Stimulated activated CD8-positive, alpha-beta memory T cell treated with anti-CD3 and anti-CD28 coated beads, Interleukin-12 subunit alpha, Interleukin-12 subunit beta, amount 100 ng/mL, for 24 hours (primary cell): ENCODE data around the gene RAPGEF5.
A peak's percentile ranks its signal among the peaks of the same experiment; 100 is the strongest.
"Not testable (repeated sequence)": the region's sequence is repeated elsewhere in the genome, so short reads cannot be mapped to it uniquely, and the experiment has no call there.

Experiments used
- DNase-seq: peaks from one replicate; pipeline ENCODE4 v3.0.0-alpha.2; 2020; ENCODE audit errors: extremely low read depth

Gene RAPGEF5

DNA sequence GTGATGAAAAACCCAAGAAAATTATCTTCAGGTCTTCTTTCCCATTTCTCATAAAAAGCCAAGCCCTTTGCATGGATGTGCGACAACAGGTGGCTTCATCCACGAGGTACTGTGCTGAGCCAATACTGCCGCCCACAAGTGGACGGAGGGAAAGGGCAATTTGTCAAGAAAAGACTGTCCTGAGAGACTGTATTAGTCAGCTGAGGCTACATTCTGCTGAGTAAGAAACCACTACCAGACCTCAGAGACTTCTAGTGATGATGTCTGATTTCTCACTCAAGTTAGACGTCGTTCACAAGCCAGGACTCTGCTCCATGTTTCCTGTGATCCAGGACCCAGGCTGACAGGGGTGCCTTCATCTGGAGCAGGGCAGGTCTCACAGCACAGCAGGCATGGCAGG, 239.7 kb downstream of the RAPGEF5 start:
- DNase-seq: no peak

DNA sequence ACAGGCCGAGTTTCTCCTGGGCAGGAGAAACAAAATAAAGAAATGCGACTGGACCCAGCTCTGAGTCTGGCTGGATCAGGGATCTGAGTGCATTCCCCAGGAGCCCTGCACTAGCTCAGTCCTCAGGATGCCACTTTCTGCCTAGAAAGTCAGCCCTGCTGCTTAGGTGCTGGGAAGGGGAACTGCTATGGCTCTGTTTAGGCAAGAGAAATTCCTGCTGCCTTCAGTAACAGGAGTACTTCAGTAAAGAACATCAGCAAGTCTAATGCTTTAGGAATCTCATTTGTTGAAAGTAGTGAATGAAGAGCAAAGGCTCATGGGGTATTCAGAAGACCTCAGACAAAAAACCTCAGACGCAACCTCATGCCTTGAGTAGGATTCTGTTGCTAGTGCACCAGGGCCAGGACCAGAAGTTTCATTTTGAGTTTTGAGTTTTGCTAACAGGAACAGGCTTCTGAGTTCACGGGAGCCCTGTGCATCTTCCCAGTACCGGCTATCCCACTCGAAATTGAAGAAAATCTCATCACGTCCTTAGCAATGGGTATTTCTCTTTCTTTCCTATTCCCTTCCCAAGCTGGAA, 240.4 kb downstream of the RAPGEF5 start:
- no peak for DNase-seq

DNA sequence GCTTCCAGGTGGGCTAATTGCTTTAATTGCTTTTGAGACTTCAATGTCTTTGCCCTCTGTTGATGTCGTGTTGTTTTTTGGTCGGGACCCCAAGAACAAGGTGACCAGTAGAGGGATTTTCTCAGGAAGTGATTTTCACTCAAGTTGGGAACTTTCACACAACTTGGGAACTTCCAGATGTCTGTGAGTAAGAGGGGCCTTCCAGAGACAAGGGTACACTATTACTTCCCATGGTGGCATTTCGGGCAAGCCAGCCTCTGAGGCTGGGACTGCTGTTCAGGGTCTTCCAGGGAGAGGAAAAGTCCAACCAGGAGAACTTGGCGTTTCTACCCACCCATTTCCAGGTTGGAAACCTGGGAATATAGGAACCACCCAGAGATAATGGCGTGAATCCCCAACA, 241.3 kb downstream of the RAPGEF5 start:
- no peak for DNase-seq

DNA sequence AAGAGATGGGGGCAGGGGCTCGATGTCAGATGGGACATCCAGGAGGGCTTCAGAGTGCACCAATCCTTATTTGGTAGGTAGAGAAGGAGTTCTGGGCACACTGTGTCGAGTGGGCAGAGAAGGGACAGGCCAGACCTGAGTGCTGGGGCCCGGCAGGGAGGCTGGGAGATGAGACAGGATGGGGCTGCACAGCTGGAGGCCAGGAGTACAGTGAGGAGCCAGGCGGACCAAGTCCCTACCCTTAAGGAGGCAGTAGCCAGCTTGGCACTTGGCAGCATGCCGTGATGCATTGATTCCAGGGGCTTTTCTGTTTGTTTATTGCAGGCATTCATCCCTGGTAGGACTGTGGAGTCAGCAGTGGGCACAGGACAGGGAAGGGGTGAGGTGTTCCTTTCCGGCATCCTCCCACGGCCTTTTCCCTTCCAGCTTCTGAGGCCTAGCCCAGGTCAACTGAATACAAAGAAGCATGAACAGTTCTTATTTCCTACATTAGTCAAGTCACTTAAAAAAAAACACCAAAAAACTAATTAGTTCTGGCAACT, 242.4 kb downstream of the RAPGEF5 start:
- DNase-seq: no peak

DNA sequence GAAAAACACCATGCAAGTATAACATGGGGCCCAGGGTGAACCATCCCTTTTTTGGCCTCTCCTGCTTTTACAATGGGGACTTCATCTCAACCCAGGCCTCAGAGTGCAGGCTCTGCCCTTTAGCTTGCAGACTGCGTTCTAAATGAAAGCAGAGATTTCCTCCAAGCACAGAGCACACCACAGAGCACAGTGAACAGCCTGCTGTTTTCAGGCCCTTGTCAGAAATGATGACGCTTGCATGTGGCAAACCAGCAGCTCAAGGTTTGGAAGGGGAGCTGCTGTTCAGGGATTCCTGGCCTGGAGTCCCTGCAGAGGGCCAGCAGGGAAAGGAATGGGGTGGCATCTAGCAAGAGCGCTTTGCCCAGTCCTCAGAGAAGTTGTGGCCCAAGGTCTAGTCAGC, 243.9 kb downstream of the RAPGEF5 start:
- DNase-seq: no peak

DNA sequence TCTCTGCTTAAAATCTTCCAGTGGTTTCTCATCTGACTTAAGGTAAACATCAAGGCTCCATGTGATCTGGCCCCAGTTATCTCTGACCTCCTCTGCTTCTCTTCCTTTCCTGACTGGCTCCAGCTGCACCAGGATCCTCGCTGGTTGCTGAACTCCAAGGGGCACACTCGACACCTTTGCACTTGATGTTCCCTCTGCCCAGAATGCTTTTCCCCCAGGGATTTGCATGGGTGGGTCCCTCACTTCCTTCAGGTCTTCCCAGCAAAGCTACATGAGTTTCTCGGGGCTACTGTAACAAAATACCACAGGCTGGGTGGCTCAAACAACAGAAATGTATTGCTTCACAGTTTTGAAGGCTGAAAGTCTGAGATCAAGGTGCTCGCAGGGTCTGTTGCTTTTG, 245.3 kb downstream of the RAPGEF5 start:
- no peak for DNase-seq

DNA sequence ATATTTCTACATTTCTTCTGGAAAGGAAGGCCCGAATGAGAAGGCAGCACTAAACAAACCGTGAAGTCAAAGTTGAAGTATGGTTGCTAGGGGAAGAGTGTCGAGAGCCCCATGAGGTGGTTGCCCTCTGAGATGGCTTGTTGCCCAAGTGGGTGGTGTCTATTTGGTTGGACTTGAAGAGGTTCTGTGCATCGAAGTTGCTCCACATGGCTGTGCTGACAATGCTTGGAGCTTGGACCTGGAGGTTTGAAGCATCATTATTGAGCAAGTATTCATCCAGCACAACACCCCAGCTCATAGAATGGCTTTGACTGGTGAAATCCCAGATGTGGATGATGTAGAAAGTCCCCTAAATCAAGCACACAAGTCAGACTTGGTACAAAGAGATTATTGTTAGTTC, 246.1 kb downstream of the RAPGEF5 start:
- DNase-seq: no peak

DNA sequence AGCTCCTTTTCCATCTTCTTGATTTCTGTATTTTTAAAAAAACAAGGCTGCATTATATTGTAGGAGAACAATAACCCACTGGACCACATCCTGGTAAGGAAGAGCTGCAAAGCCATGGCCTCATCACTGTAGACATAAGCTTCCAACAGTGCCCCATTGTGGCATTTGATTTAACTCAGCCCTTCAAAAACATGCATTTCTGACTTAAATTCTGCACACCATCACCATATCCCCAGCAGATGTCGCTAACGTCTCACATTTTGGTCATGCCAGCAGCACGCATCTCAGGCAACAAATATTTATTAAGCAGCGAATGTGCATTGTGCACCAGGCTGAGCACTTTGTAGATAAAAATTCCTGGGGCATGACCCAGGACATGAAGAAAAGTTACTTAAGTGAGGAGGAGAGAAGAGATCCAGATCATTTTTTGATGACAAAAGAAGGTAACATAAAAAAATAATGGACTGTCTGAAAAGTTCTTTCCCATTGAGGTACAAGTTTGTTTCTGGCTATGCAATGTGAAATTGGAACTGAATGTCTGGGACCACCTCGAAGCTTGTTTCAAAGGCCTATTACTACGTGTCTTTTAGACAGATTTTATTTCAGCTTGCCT, 246.6 kb downstream of the RAPGEF5 start:
- no peak for DNase-seq

DNA sequence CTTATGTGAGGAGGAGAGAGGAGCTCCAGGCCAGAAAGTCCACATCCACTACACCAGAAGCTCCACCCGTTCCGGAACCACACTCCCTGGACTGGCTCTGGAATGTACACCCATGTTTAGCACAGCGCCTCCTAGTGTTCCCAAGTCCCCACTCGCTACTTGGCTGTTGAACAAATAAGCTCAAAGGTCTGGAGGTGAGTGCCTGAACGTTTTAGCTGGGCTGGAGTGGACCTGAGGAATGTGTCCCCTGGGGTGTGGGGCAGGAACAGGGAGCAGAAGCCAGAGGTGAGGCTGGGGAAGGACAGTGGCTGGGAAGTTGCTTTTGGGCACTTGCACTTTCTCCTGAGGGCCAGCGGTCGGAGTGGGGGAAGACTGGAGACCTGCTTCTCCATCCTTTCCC, 247.2 kb downstream of the RAPGEF5 start:
- no peak for DNase-seq

DNA sequence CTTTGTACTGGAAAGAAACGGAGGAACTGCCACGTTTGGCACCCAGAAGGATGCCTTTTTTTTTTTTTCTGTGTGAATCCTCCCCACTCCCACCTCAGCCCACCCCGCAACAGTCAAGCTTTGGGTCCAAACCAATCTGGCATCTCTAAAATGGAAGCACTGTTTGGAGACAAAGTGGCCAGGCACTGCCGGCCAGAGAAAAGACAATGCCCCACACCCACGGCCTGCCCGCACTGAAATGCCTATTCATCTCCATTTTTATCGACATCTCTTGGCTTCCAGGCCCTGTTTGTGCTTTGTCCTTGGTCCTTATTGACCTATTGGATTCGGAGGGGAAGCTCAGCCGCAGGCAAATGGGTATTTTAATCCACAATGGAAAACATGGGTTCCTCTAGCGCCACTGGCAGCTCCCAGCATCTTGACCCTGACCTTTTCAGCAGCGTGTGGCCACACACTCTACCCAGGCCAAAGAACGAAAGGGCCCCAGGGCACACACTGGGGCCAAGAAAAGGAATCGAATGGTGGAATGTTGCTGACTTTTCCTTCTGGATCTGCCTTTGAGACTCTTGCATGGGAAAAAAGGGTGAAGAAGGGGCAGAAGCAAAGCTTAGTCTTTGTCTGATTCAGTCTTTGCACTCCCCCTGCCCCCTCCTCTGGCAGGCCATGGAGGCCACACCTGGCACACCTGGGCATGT, 248.7 kb downstream of the RAPGEF5 start:
- no peak for DNase-seq

DNA sequence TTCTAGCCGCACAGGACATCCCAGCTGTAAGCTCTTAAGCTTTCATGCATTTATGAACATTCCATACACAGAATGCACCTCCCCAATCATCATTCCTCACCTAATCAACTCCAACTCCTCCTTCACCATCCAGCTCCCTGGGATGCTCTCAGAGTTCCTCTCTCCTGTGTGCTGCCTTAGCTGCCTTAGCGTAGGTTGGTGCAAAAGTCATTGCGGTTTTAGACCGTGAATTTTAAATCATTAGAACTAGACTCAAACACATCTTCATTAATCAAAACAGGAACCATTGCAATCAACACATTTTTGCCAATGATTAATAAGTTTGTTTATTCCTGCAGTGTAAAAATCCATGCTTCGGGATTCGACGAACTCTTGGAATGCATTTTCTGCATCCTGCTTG, 251.4 kb downstream of the RAPGEF5 start:
- no peak for DNase-seq

DNA sequence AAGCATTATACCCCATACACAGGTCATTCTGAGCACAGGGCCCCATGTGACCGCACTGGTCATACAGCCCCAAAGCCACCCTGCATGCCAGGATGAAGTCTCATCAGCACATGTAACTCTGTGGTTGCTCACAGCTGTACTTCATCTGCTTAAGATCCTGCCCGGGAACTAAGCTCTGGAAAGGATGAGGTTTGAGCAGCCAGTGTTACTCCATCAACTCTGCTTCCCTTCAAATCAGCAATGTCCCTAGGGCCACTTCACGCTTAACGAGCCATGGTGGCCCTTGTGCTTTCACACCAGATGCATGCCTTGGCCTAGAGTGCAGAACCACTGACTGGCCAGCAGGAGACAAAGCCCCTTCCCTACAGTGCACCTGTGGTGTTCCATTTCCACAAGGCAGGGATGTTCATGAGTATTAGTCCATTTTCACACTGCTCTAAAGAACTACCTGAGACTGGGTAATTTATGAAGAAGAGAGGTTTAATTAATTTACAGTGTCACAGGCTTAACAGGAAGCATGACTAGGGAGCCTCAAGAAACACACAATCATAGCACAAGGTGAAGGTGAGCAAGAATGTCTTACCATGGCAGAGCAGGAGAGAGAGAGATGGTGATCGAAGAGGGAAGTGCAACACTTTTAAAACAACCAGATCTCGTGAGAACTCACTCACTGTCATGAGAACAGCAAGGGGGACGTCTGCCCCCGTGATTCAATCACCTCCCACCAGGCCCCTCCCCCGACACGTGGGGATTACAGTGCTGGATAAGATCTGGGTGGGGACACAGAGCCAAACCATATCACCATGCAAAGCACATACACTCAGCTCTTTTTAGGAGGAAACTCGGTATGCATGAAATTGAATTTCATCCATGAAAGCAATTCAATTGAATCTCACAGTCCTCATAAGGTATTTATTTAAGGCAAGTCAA, 262.3 kb downstream of the RAPGEF5 start:
- no peak for DNase-seq

DNA sequence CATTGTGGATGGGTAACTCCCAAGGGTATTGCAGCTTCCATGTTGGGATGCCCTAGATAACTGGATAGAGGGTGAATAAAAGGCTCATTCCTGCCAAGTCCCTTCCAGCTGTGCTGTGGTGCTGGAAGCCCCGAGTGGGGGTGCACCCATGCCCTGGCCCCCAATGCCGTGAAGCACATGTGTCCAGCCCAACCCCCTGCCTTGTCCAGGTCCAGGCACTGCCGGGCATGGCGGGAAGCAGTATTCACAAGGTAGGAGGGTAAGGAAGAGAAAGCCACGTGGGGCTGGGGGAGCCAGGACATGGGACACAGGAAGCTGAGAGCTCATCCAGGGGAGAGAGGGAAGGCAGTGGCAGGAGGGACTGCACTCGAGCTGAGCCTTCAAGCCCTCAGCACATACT, 263.0 kb downstream of the RAPGEF5 start:
- no peak for DNase-seq

DNA sequence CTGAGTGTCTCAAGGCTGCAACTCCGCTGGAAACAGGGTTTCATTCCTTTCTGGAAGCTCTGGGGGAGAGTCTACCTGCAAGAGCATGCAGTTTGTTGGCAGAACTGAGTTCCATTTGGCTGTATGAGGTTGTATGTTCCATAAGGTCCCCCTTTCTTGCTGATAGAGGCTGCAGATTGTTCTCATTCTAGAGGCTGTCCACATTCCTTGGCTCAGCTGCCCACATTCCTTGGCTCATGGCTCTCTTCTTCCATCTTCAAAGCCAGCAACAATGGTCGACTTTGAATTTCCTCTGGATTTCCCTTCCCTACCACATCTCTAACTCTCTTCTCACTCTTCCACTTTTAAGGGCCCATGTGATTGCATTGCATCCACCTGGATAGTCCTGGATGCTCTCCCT, 264.0 kb downstream of the RAPGEF5 start:
- no peak for DNase-seq

DNA sequence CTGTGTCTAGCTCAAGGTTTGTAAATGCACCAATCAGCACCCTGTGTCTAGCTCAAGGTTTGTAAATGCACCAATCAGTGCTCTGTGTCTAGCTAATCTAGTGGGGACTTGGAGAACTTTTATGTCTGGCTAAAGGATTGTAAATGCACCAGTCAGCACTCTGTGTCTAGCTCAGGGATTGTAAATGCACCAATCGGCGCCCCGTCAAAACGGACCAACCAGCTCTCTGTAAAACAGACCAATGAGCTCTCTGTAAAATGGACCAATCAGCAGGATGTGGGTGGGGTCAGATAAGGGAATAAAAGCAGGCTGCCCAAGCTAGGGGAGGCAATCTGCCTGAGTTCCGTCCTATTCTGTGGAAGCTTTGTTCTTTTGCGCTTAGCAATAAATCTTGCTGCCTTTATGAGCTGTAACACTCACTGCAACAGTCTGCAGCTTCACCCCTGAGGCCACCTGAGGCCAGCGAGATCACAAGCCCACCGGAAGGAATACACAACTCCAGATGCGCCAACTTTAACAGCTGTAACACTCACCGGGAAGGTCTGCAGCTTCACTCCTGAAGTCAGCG, 265.9 kb downstream of the RAPGEF5 start:
- DNase-seq: not testable (repeated sequence)

DNA sequence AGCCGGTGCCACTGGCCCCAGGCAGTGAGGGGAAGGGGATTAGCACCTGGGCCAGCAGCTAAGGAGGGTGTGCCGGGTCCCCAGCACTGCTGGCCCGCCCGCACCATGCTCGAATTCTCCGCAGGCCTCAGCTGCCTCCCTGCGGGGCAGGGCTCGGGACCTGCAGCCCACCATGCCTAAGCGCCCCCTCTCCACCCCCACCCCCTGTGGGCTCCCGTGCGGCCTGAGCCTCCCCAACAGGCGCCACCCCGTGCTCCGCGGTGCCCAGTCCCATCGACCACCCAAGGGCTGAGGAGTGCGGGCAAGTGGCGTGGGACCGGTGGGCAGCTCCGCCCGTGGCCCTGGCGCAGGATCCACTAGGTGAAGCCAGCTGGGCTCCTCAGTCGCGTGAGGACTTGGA, 266.4 kb downstream of the RAPGEF5 start:
- no peak for DNase-seq

DNA sequence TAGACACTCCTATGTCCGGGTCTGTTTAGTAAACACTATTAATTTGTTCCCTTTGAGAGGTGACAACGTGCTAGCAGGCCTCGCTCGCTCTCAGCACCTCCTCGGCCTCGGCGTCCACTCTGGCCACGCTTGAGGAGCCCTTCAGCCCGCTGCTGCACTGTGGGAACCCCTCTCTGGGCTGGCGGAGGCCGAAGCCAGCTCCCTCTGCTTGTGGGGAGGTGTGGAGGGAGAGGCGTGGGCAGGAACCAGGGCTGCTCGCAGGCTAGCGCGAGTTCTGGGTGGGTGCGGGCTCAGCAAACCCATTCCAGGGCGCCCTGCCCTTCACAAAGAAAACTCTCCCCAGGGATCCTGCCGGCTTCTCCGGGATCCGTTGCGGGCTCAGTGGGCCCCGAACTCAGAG, 266.8 kb downstream of the RAPGEF5 start:
- no peak for DNase-seq

DNA sequence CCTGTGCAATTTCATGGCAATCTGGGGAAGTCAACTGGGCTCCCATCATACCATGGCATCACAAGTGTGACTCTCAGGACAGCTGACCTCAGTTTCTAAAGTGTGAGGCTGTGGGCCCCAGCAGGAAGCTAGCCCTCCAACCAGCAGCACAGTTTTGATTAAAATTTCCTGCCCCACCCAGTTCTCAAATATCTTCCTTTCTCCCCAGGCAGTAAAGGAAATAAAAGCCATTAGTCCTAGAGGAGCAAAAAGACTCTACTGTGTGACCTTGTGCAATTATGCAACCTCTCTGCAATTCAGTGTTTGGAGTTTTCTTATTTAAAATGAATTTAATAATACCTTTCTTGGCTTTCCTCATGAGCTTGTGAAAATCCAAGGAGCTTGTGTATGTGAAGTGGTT, 268.1 kb downstream of the RAPGEF5 start:
- no peak for DNase-seq

DNA sequence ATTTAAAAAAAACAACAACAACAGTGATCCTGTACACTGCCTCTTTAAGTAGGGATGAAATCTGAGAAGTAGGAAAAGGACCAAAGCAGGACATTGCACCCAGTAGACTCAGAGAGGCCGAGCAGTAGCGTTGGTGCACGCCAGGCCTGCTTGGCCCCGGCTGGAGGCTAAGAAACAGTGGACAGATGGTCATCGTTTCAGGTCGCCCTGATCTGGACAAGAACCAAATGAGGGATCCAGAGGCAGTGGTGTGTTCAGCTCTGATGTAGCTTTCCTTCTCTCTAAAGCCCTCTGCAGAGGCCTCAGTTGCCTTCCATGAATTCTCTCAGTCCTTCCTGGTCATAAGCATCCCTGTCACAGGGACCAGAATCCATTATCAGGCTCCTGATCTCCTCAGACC, 269.1 kb downstream of the RAPGEF5 start:
- no peak for DNase-seq

DNA sequence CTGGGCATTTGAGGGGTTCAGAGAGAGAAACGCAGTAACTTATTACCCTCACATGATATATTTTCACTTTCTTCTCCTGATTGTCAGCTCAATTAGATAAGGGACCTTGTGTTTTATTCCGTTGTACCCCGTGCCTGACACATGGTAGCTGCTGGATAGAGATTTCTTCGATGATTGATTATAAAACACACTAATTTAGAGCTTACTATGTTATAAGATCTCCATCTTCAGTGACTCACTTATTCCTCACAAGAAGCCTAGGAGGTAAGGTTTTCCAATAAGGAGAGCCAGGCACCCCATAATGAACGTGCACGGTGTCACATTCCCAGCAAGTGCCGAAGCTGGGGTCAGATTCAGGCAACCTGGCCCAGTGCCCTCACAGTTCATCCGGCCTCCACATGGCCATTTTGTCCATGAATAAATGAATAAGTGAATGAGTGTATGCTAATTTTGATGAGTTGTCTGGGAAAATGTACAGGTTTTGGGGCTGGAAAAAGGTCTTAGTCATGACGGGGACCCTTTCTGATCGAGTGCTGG, 273.2 kb downstream of the RAPGEF5 start:
- no peak for DNase-seq

DNA sequence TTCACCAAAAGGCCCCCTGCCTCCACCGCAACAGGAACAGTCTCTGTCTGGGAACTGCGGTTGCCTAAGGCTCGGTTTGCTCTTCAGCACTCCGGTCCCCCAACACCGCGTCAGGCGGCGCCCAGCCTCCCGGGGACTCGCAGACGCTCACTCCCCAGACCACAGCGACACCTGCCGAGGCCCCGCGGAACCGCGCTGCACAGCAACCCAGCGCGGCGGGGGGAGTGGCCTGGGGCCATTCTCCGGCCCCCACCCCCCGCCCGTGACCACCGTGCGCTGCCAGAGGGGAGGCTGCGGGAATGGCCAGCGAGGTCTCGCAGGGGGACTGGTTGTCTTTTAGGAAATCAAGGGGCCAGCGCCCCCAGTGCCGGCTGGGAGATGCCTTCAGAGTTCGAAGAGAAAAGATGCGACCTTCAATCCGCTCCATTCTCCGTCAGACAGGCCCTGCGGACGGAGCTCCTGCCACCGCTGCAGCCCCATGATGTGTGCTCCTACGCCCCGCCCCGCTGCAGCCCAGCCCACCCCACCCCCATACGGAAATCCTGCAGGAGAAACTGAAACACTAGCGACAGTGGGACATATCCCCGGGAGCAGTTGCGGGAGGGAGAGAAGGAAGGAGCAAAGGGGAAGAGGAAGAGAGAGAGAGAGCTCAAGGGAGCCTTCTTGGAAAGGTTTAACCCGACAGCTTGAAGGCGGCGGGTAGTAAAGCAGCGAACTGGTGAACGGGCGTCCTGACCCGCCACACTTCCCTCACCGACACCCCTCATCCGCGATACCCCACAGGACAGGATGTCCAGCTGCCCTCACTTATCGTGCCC, 273.9 kb downstream of the RAPGEF5 start:
- peak; percentile 59 for DNase-seq
